Endodermal cell (in vitro differentiated cells): ENCODE results near the gene ALPL. TPM values are rescaled to one million over a fixed set of nuclear protein-coding genes. Genes with fewer than 3 reads are reported as not detected.

Experiments
- DNase-seq: peaks from one replicate; pipeline ENCODE4 v3.0.0-alpha.2; 2017
- H3K27ac ChIP-seq: 2 replicates; pipeline ENCODE4 v1.5.1; 2013; ENCODE audit warnings: mild to moderate bottlenecking, low read depth, low read length, moderate library complexity
- H3K27me3 ChIP-seq: 2 replicates; pipeline ENCODE4 v1.6.1; 2013; ENCODE audit warnings: mild to moderate bottlenecking, low read length, moderate library complexity; ENCODE audit not compliant: insufficient read depth, control insufficient read depth, poor library complexity, severe bottlenecking
- H3K36me3 ChIP-seq: 2 replicates; pipeline ENCODE4 v1.7.0; 2013; ENCODE audit warnings: mild to moderate bottlenecking, low read length, moderate library complexity; ENCODE audit not compliant: control insufficient read depth, insufficient read depth
- H3K4me1 ChIP-seq: one replicate; pipeline ENCODE4 v1.7.0; 2013; ENCODE audit warnings: low read length; ENCODE audit not compliant: control insufficient read depth, insufficient read depth
- H3K4me3 ChIP-seq: 2 replicates; pipeline ENCODE4 v1.5.1; 2013; ENCODE audit warnings: mild to moderate bottlenecking, low read length, moderate library complexity
- H3K9ac ChIP-seq: 2 replicates; pipeline ENCODE4 v1.6.1; 2013; ENCODE audit warnings: mild to moderate bottlenecking, low read length, moderate library complexity; ENCODE audit not compliant: poor library complexity, severe bottlenecking; ENCODE audit errors: extremely low read depth
- H3K9me3 ChIP-seq: 2 replicates; pipeline ENCODE4 v1.6.1; 2013; ENCODE audit warnings: mild to moderate bottlenecking, low read length, moderate library complexity; ENCODE audit not compliant: control insufficient read depth
- H3K27ac Mint-ChIP-seq: 2 replicates; pipeline ENCODE4 v1.8.0; 2020; ENCODE audit warnings: mixed read lengths
- H3K27me3 Mint-ChIP-seq: 2 replicates; pipeline ENCODE4 v1.8.0; 2021; ENCODE audit warnings: mild to moderate bottlenecking, mixed read lengths; ENCODE audit not compliant: insufficient read depth
- H3K36me3 Mint-ChIP-seq: 2 replicates; pipeline ENCODE4 v1.8.0; 2020; ENCODE audit warnings: low read depth, mixed read lengths
- H3K4me1 Mint-ChIP-seq: 2 replicates; pipeline ENCODE4 v1.8.0; 2020; ENCODE audit warnings: mixed read lengths
- H3K4me3 Mint-ChIP-seq: 2 replicates; pipeline ENCODE4 v1.8.0; 2020; ENCODE audit warnings: mild to moderate bottlenecking, moderate library complexity, mixed read lengths
- H3K9me3 Mint-ChIP-seq: 2 replicates; pipeline ENCODE4 v1.8.0; 2020; ENCODE audit warnings: mild to moderate bottlenecking, mixed read lengths
- WGBS, 2 experiments: methylation state at CpG; one replicate each; pipeline versions ENCODE4 v1.1.5 to v1.1.7; 2013; ENCODE audit warnings: missing lambda C conversion rate in 2 of 2, mixed read lengths in 1 of 2; ENCODE audit not compliant: insufficient coverage in 1 of 2, insufficient read length in 1 of 2; 5-methylcytosine and 5-hydroxymethylcytosine counted together
- total RNA-seq, 2 donors: library from RNA; stranded (reverse); fragmentation: NEBNext Ultra II Directional in 1 of 2; extraction: Animal tissue kit (Norgen Biotek cat#: 25700) in 1 of 2; gene quantifications; 2 replicates in 1 of 2; 3 replicates in 1 of 2; pipeline ENCODE4 v1.2.1, GENCODE V29; 2021
- TF ChIP-seq, protein P1 (sequence below): fragments of 200-600 bp; sonication (generic); conservative IDR thresholded peaks from 2 replicates; pipeline ENCODE4 v1.5.0; 2021; ENCODE audit warnings: antibody characterized with exemption, mild to moderate bottlenecking

ALPL gene
- total RNA-seq, 2 donors from 2014 or later: 94.8 to 117 TPM

- no peak overlapping the region for H3K27ac Mint-ChIP-seq
- no peak overlapping the region for H3K4me3 ChIP-seq
- 86 to 89% methylated on average over 4 to 11 of the region's 11 CpGs for WGBS, 2 experiments
- H3K9me3 ChIP-seq: no peaks in the 10 kb centered on the region
- peaks cover 10% of the 10 kb centered on the region for H3K4me1 Mint-ChIP-seq
- H3K9me3 Mint-ChIP-seq: no peaks in the 10 kb centered on the region
- H3K27me3 ChIP-seq: no peaks in the 10 kb centered on the region
- no peaks in the 10 kb centered on the region for H3K36me3 ChIP-seq
- no peak overlapping the region for H3K9ac ChIP-seq
- TF ChIP-seq, protein P1, sequence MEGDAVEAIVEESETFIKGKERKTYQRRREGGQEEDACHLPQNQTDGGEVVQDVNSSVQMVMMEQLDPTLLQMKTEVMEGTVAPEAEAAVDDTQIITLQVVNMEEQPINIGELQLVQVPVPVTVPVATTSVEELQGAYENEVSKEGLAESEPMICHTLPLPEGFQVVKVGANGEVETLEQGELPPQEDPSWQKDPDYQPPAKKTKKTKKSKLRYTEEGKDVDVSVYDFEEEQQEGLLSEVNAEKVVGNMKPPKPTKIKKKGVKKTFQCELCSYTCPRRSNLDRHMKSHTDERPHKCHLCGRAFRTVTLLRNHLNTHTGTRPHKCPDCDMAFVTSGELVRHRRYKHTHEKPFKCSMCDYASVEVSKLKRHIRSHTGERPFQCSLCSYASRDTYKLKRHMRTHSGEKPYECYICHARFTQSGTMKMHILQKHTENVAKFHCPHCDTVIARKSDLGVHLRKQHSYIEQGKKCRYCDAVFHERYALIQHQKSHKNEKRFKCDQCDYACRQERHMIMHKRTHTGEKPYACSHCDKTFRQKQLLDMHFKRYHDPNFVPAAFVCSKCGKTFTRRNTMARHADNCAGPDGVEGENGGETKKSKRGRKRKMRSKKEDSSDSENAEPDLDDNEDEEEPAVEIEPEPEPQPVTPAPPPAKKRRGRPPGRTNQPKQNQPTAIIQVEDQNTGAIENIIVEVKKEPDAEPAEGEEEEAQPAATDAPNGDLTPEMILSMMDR: no peak
- no peaks in the 10 kb centered on the region for H3K36me3 Mint-ChIP-seq
- H3K4me1 ChIP-seq: peaks cover 8% of the 10 kb centered on the region
- H3K4me3 Mint-ChIP-seq: no peak overlapping the region
- H3K27ac ChIP-seq: no peak overlapping the region
- no peaks in the 10 kb centered on the region for H3K27me3 Mint-ChIP-seq
- DNase-seq: no peak
Measured at GRCh38 chr1:21614419-21615115, 105.3 kb downstream of the ALPL start.

DNA sequence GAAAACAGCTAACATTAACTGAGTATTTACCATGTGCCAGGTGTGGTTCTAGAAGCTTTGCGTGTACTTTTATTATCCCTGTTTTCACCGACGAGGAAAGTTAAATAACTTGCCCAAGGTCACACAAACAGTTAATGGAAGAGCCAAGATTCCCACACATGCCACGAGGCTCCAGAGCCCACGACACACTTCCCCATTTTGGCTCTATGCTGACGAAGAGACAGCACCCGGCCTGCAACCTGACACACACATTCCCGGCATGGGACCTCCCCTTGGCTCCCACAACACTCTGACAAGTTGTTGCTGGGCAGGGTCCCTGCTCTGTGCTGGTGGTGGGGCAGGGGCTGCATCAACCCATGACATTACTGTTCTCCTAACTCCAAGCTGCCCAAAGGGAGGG lies 107.1 kb downstream of the ALPL start:
- no peaks in the 10 kb centered on the region for H3K9me3 ChIP-seq
- Mint-ChIP-seq H3K4me1 (peaks cover 15% of the 10 kb centered on the region), H3K36me3 (no peaks in the 10 kb centered on the region), H3K27me3 (peaks cover 6% of the 10 kb centered on the region), H3K9me3 (no peaks in the 10 kb centered on the region), H3K4me3 (no peak overlapping the region), H3K27ac (no peak overlapping the region)
- no peaks in the 10 kb centered on the region for H3K36me3 ChIP-seq
- TF ChIP-seq, protein P1: no peak
- no peak overlapping the region for H3K9ac ChIP-seq
- H3K4me1 ChIP-seq: peaks cover 14% of the 10 kb centered on the region
- H3K4me3 ChIP-seq: no peak overlapping the region
- H3K27ac ChIP-seq: no peak overlapping the region
- WGBS, 2 experiments: 92 to 95% methylated on average over 6 to 8 of the region's 8 CpGs
- H3K27me3 ChIP-seq: no peaks in the 10 kb centered on the region
- DNase-seq: no peak

- no peaks in the 10 kb centered on the region for H3K27me3 ChIP-seq
- Mint-ChIP-seq H3K36me3 (no peaks in the 10 kb centered on the region), H3K27ac (no peak overlapping the region), H3K9me3 (no peaks in the 10 kb centered on the region), H3K27me3 (peaks cover 11% of the 10 kb centered on the region), H3K4me3 (no peak overlapping the region), H3K4me1 (peaks cover 15% of the 10 kb centered on the region)
- no peaks in the 10 kb centered on the region for H3K9me3 ChIP-seq
- no peaks in the 10 kb centered on the region for H3K36me3 ChIP-seq
- no peak for DNase-seq
- H3K4me3 ChIP-seq: no peak overlapping the region
- TF ChIP-seq, protein P1: no peak
- H3K4me1 ChIP-seq: peaks cover 14% of the 10 kb centered on the region
- no peak overlapping the region for H3K9ac ChIP-seq
- no peak overlapping the region for H3K27ac ChIP-seq
- 92 to 99% methylated on average over 9 to 16 of the region's 16 CpGs for WGBS, 2 experiments
Measured at GRCh38 chr1:21617126-21617738, 108.0 kb downstream of the ALPL start.
